Stimulated activated CD8-positive, alpha-beta memory T cell treated with anti-CD3 and anti-CD28 coated beads, Interleukin-15, amount 100 ng/mL, for 4 hours (primary cell): Measurements from ENCODE around the gene IFI27L1.

ENCODE experiments used
- DNase-seq, 2 donors: peaks; one replicate each; pipeline ENCODE4 v3.0.0-alpha.2; 2020; ENCODE audit warnings: low read depth in 2 of 2

IFI27L1 gene

GRCh38 chr14:94080621-94081385, at the start of gene IFI27L1, which contains the start of gene DDX24:
Gene IFI27L1 (plus strand): TSS chr14:94081310. CDS start chr14:94096938, 15,628 bp downstream.
Gene DDX24 (minus strand): TSS chr14:94081202. CDS start chr14:94079742, 1,460 bp downstream.
- DNase-seq = peak; percentile 88 to 94

GRCh38 chr14:94031883-94032279, 49.2 kb upstream of the IFI27L1 start:
- no peak for DNase-seq

GRCh38 chr14:94034886-94035285, 46.2 kb upstream of the IFI27L1 start:
- no peak for DNase-seq

GRCh38 chr14:94036313-94037167, 44.6 kb upstream of the IFI27L1 start:
- DNase-seq = peak; percentile 34 to 46

- no peak for DNase-seq
Observed at GRCh38 chr14:94037954-94038353, 43.2 kb upstream of the IFI27L1 start.

- no peak for DNase-seq
Observed at GRCh38 chr14:94038510-94038909, 42.6 kb upstream of the IFI27L1 start.

GRCh38 chr14:94038921-94039629, 42.0 kb upstream of the IFI27L1 start:
- no peak for DNase-seq

GRCh38 chr14:94040247-94040646, 40.9 kb upstream of the IFI27L1 start:
- no peak for DNase-seq

- DNase-seq = no peak
Observed at GRCh38 chr14:94040796-94041195, 40.3 kb upstream of the IFI27L1 start.

- no peak for DNase-seq
Observed at GRCh38 chr14:94041551-94042346, 39.4 kb upstream of the IFI27L1 start.

- DNase-seq = no peak
Observed at GRCh38 chr14:94042433-94043091, 38.5 kb upstream of the IFI27L1 start.

GRCh38 chr14:94043111-94043755, 37.9 kb upstream of the IFI27L1 start:
- DNase-seq = no peak

GRCh38 chr14:94043756-94044475, 37.2 kb upstream of the IFI27L1 start:
- DNase-seq = no peak

- DNase-seq = no peak
Observed at GRCh38 chr14:94044476-94045091, 36.5 kb upstream of the IFI27L1 start.

GRCh38 chr14:94045101-94045500, 36.0 kb upstream of the IFI27L1 start:
- no peak for DNase-seq

GRCh38 chr14:94045563-94046345, 35.4 kb upstream of the IFI27L1 start:
- DNase-seq = no peak

GRCh38 chr14:94046696-94047250, 34.3 kb upstream of the IFI27L1 start:
- no peak for DNase-seq

- DNase-seq = no peak
Observed at GRCh38 chr14:94047581-94047980, 33.5 kb upstream of the IFI27L1 start.
